Smooth muscle cell of the brain vasculature (primary cell): ENCODE results near the gene TST.

Source experiments
- DNase-seq: peaks from one replicate; pipeline ENCODE4 v3.0.0-alpha.2; 2012; ENCODE audit warnings: low read depth, low spot score

Gene TST

DNA sequence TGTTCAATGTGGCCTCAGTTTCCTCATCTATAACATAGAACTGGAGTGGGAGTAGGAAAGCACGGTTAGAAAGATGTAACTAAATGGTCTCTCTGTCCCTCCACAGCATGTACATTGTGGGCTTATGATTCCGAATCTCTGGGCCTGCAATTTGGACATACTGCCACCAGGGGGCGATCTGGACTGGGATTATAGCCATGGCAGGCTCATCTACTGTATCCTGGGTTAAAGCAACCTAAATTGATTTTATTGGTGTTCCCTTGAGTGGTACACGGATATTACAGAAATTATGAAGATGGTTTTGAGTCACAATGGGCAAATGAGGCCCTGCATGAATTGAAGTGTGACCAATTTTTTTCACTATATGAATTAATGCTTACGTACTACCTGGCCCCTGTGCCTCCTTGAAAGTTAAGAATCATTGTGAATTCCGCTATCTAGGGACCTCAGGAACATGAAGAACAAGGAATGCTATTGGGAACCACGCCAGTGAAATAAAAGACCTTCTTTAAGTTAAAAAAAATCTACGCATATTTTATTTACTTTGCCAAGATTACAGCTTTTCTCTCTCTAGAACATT is 32.9 kb downstream of the TST start:
- no peak for DNase-seq

DNA sequence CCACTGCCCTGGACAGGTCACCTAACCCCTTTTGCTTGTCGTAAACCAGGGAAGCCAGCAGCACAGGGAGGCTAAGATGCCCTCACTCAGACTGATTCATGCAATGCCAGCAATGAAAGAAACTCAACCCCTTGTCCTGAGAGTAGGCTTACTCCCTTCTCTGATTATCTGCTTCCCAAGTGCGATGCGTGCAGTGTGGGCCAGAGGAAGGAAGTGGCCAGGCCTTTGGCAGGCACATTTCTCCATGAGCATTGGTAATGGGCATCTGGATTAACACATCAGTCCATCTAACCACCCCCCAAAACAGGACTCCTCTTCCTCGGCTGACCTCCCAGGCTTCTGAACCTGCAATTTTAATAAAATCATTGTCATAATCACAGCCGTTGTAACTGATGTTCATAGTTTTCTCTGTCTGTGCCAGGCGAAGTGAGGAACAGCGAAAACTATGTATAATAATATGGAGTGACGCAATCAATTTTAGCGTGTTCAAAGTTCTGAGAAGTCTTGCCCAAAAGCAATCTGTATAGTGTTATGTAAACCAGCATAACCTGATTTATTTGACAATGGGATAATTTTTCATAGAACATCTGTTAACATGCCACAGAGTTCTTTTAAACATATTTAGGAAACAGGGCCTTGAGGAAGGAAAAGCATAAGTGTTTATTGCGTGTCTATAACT is 33.9 kb downstream of the TST start:
- DNase-seq = no peak

DNA sequence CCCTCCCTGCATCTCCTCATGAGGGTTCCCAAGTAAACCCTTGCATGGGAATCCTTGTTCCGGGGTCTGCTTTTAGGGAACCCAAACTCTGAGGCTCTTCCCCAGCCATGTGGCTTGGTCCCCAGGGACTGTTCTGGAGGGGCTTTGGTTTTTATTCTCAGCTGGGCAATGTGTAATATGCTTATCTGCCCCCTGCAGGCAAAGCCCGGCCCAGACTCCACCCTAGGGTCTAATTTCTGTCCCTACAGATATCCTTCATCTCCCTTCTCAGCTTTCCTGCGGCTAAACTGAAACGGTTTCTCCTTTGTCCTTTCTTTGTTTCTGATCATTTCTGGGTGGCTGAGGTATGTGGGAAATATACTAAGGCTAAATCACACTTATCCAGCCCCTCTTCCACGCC is 37.1 kb downstream of the TST start:
- DNase-seq = no peak

DNA sequence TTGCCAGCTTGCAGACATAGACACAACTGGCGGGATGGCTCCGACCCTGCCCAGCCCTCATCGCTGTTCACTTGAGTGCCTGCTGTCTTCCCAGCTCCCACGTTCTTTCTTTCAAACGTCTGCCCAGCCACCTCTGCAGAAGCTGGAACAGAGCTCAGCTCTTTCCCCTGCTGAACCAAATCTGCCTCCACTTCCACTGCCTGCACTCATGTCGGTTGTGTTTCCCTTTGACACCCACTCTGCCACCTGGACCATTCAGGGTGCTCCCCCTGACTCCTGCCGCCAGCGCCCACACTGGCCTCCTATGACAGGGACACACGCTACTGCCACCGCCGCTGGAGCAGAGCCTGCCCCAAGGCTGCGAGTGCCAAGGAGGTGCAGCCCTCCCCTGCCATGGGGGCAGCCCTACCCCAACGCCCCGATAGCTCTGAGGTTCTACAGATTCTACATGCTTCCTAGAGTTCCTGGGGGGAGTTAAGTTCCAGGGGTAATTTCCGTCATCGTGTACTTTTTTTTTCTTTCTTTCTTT is 37.9 kb downstream of the TST start:
- no peak for DNase-seq

DNA sequence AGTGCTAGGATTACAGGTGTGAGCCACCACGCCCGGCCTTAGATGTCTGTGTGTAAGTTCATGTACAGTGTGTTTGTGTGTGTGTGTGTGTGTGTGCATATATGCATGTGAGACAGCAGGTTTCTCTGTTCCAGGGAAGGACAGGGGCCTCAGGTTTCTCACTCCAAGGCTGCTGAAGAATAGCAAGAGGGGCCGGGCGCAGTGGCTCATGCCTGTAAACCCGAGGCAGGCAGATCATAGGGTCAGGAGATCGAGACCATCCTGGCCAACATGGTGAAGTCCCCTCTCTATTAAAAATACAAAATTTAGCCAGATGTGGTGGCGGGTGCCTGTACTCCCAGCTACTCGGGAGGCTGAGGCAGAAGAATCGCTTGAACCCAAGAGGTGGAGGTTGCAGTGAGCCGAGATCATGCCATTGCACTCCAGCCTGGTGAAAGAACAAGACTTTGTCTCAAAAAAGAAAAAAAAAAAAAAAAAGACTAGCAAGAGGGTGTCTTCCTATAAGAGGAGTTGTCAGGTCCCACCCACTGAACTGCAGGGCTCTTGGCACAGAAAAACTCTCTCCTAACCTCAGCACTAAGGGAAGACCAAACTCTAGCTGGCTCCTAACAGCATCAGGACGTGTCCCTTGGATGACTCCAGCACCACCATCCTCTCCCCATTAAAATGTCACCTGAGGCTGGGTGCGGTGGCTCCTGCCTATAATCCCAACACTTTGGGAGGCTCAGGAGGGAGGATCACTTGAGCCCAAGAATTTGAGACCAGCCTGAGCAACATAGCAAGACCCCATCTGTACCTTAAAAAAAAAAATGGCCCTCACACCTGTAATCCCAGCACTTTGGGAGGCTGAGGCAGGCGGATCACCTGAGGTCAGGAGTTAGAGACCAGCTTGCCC is 40.0 kb downstream of the TST start:
- DNase-seq = no peak

DNA sequence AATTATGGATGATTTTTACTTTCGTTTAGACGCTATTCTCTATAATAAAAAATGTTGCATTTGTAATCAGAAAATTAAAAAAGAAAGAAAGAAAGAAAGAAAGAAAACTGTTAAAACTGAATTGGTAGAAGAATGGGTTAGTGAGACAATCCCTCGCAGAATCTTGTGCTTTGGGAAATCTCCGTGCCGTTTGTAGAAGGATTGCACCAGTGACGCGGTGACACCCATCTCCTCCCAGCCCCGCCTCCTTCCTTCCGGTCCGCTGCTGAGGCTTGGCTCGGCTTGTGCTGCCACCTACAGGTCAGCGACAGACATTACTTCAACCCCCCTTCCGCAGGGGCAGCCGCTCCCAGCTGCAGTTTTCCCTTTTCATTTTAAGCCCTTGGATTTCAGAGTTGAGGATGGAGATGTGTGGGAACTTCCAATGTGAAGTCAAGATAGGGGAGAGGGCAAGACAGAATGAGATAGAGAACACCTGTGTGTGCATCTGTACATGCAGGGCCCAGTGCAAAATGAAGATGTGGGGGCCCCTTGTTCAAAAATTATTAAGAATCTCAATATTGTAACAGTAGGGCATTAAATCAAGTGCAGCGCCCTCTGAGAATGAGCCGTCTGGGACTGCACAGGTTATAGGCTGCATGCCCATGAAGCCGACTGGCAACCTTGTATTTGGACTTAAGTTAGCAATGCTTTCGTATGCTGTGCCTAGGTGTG is 41.1 kb downstream of the TST start:
- DNase-seq = peak; percentile 36

DNA sequence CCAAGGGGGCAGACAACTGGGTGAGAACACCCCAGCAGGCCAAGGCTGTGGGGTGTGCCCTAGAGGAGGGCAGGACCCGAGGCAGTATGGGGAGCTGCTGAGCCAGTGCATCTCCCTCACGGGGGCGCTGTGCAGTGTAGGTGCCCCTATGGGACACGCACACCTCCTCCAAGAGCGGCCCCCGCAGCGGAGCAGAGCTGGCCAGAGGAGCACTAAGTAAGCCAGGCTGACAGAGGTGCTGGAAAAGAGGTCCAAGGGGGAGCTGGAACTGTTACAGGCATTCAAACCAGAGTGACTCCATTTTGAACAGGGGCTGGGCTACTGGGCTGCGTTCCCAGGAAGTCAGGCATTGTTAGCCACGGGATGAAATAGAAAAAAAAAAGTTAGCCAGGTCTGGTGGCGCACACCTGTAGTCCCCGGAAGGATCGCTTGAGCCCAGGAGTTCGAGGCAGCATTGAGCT is 41.8 kb downstream of the TST start:
- DNase-seq = no peak

DNA sequence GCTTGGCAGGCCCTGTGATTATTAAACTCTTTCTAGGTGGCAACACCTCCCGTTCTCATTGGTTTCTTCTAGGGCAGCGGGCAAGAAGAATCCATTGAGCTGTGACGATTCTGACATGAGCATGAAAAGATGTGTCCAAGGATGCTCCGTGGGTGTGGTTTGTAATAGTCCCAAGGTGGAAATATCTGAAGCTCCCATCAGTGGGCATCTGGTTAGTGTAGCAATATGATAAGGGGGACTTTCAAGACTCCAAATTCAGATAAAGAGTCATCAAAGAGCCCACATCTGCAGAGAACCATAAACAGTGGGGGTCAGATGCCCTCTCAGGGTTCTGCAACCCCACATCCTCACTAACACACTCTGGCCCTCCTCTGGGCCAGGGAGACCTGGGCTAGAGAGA is 42.6 kb downstream of the TST start:
- DNase-seq = no peak

DNA sequence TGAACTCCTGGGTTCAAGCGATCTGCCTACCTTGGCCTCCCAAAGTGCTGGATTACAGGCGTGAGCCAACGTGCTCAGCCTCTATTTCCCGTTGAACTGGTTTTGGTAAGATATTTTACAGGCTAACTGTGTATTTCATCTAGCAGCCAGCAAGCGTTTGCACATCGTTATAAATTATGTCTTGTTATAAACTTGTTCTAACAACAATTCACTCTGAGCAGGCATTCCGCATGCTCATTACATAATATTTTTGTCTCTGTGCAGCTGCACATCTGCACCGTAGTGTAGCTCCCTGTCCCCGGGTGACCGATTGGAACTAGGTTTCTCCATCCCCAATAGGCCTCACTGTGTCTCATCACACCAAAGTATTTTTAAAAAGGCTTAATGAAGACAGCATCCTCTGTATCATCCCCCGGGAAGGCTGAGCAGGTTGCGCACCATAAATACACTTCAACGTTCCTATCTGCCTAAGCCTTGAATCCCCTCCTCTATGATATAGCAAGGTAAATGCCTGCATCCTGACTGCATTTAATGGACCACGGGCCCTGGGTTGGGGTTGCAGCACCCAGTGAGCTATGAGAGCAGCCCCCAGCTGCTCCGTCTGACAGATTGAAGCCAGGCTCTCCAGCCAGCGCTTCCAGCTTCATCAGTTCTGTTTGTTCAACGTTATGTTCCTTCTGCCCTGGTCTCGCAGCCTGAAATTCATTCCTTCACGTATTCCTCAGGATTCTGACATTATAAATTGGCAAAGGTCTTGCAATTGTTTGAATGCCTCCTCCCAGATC is 47.7 kb downstream of the TST start:
- DNase-seq = no peak

DNA sequence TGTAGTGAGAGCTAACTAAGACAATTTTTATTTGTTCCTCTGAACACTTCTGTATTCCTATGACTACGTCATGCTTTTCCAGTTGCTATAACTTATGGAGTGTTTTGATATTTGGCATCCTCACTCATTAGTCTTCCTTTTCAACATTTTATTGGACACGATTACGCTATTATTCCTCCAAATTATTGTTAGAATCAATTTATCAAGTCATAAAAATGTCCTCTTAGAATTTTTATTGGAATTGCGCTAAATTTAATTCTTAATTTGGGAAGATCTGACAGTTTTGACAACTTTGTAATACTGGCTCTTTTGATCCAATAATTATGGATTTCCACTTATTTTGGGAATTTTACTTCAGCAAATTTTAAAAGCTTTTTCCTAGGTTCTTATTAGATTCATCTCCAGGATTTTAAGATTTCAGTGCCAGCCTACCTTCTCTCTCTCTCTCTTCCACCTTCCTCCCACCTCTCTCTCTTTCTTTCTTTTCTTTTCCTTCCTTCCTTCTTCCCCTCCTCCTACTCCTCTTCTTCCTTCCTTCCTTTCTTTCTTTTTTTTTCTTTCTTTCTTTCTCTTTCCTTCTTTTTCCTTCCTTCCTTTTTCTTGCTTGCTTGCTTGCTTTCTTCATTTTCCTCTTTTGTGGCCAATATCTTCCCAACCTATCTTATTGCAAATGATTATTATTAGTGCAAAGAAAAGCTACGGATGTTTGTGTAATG is 50.8 kb downstream of the TST start:
- DNase-seq = no peak

DNA sequence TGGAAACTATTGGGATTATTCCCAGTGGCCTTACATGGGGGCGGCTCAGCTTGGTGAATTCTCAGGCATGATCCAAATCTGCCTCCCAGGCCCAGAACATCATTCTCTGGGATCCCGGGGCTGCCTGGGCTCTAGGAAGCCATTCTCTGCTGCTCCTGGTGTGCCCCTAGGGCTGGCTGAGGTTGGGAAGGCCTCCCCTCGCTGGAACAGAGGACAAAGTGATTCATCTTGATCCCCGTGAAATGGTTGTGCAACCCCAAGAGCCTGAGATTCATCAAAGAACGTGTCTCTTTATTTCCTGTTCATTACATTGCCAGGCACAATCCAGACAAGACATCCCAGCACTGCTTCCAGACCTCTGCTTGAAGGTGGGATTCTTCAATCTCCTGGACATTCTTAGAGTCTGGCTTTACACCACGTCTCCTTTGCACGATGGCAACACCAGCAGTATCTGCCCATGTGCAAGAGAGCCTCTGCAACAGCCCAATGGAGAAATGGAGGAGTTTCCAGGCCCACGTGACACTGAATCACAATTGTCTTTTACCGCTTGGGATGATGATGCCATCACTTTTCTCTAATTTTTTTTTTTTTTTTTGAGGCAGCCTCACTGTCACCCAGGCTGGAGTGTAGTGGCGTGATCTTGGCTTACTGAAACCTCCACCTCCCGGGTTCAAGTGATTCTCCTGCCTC is 52.3 kb downstream of the TST start:
- DNase-seq = no peak

DNA sequence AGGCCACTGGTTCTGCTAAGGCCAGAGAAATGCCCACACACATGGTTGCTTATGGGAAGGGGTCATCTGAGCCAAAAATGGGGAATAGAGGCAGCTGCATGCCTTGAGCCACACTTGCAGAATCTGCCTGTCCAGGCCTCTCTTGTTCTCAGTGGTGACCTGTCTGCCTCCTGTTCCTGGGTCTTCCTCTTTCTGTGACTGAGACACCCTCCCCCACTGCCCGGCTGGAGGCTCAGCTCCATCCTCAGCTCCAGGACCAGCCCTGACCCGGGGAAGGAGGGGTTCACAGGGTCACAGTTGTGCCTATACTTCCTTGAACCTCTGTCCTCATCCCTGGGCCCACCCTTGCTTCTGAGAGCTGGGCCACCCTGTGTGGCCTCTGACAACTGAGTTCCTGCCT is 53.6 kb downstream of the TST start:
- no peak for DNase-seq

DNA sequence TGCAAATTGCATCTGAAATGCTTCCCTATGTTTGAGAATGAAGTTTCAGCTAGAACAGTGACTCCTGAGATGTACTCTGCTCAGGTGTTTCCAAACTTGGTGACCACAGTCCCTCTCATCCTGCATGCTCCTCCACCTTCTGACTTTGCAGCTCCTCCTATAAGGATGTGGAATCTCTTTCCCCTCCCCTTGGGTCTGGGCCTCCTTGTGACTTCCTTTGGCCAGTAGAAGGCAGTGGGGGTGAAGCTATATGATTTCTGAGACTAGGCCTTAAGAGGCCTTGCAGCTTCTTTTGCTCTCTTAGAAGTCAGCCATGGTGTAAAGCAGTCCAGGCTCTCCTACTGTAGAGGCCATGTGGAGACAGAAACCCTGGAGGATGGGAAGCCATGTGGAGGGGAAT is 55.1 kb downstream of the TST start:
- DNase-seq = no peak

DNA sequence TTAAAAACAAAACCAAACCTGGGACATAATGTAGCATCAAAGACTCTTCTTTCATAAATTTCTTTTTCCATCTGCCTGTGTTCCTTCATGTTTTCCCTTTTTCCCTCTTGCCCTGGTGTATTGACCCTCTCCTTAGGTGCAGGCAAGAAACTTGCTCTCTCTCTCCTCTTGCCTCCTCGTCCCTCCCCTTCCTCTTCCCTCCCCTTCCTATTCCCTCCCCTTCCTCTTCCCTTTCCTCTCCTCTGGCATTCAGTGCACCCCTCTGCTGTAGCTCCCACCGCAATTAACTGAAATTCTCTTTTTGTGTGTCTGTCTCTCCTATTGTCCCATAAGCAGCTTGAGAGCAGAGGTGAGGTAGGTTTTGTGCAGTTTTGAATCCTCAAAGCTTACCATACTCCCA is 55.9 kb downstream of the TST start:
- no peak for DNase-seq

DNA sequence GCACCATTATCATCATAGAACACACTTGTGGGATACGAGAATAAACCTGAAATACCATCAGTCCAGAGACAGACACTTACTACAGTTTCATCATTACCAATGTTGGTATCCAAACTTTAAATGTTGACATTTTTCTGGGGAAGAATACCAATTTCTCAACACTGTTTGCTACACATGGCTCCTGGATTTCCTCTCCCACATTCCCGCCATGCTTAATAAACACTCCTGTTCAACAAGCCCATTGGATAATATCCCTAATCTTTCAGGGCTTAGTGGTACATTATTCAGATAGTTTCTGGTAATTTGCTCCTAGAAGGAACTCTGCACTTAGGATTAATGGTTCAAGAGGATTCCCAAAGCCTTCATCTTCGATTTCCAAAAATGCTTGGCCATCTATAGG is 57.6 kb downstream of the TST start:
- no peak for DNase-seq
